ENCODE measurements around the gene KRT83.

Gene KRT83

DNA sequence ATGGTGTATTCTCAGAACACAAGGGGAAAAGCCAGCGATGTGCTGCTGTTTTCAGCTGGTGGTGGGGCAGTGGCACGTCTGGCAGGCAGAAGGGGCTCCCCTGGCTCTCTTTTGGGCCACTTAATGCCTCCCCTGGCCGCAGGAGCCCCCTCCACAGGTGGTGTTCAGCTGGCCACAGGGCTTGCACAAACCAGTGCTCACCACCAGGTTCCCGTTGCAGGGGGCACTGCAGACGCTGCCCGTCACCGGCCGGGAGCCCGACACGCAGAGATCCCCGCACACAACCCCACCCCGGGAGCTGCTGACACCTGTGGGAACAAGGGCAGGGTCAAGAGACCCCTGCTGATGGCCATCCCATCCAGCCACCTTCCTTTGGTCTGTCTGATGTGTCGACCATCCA lies 6.7 kb downstream of the KRT83 start:
- H3K4me3 ChIP-seq (replicated peaks in 1 of 2; ENCODE audit: low read depth in 2 of 2, low read length in 2 of 2) = no peak overlapping the region
- TF ChIP-seq CTCF (IDR thresholded peaks at IDR 0.05; ENCODE audit: low read depth, low read length) = no peak
- DNase-seq (ENCODE audit: low read depth in 2 of 2) = no peak

GRCh38 chr12:52313926-52314325 lies 7.3 kb downstream of the KRT83 start:
- TF ChIP-seq CTCF (IDR thresholded peaks at IDR 0.05; ENCODE audit: low read depth, low read length) = no peak
- no peak overlapping the region for H3K4me3 ChIP-seq (replicated peaks in 1 of 2; ENCODE audit: low read depth in 2 of 2, low read length in 2 of 2)
- DNase-seq (ENCODE audit: low read depth in 2 of 2) = no peak

DNA sequence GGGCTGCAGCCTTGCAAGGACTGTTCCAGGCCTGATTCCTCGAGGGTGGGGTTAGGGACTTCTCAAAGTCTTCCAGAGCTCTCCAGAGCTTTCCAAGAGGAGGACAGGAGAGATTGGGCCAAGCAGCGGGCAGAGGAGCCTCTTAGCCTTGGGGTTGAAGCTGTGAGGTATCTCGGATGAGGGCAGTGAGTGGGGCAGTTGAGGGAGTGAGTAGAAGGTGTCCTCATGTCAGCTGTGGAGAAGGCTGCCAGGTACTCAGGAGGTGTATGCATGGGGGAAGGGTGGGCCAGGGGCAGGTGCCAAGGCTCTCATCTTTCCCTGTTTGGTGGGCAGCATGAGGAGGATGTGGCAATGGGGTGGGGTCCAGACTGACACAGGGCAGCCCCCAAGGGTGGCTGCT lies 7.7 kb downstream of the KRT83 start:
- no peak for TF ChIP-seq CTCF (IDR thresholded peaks at IDR 0.05; ENCODE audit: low read depth, low read length)
- H3K4me3 ChIP-seq (replicated peaks in 1 of 2; ENCODE audit: low read depth in 2 of 2, low read length in 2 of 2) = no peak overlapping the region
- DNase-seq (ENCODE audit: low read depth in 2 of 2) = no peak

- no peak overlapping the region for H3K4me3 ChIP-seq (replicated peaks in 1 of 2; ENCODE audit: low read depth in 2 of 2, low read length in 2 of 2)
- no peak for TF ChIP-seq CTCF (IDR thresholded peaks at IDR 0.05; ENCODE audit: low read depth, low read length)
- no peak for DNase-seq (ENCODE audit: low read depth in 2 of 2)
These were observed 9.1 kb downstream of the KRT83 start for GRCh38 chr12:52312086-52312485.

DNA sequence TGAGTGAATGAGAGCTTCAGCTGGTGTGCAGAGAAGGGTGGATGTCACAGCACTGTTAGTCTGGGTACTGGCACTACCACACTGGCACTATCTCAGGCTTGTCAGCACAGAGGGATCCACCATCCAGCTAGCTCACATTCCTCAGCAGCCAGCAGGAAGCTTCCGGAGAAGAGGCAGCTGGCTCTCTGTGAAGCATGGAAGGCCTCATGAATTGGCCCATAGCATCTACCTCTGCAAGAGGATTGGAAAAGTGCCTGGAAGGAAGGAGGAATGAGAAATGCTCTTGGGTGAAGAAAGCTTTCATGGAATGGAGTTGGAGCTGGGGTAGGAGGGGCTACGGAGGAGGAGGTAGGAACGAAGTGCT lies 9.9 kb downstream of the KRT83 start:
- H3K4me3 ChIP-seq (replicated peaks in 1 of 2; ENCODE audit: low read depth in 2 of 2, low read length in 2 of 2) = no peak overlapping the region
- no peak for TF ChIP-seq CTCF (IDR thresholded peaks at IDR 0.05; ENCODE audit: low read depth, low read length)
- DNase-seq (ENCODE audit: low read depth in 2 of 2) = peak; percentile 12 to 59

DNA sequence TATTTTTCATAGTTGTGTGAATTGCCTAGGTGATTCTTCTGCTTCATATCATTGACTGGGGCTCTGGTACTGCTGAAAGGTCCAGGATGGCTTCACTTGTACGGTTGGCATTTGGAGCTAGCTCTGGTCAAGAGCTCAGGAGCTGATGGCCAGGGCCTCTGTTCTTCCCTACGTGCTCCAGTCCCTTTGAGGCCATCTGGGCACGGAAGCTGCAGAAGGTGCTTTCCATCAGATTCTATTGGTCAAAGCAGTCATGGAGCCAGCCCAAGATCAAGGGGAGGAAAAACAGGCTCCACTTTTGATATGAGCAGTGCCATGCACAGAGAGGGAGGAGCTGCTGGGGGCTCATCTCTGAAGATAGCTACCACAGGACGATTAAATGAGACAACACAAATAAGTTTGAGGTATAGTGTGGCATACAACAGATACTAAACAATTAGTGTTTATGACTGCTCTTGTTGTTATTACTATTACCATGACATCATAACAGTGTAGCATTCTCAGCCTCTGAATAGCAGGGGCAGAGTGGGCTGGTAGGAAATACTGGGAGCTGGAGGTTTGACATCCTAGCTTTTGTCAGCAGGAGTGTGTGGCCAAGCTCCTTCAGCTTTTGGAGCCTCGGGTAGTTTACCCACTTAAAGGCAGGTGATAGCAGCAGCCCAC lies 10.4 kb downstream of the KRT83 start:
- no peak overlapping the region for H3K4me3 ChIP-seq (replicated peaks in 1 of 2; ENCODE audit: low read depth in 2 of 2, low read length in 2 of 2)
- peak; percentile 29 to 56 for DNase-seq (ENCODE audit: low read depth in 2 of 2)
- no peak for TF ChIP-seq CTCF (IDR thresholded peaks at IDR 0.05; ENCODE audit: low read depth, low read length)

Measured in cardiac fibroblast (primary cell).